Activated T-helper 1 cell treated with anti-CD3 and anti-CD28 coated beads, Interleukin-2, amount 50 U/mL, for 16 hours (primary cell): ENCODE measurements around the gene IRF2BP1.
"Not testable (repeated sequence)": the region's sequence is repeated elsewhere in the genome, so short reads cannot be mapped to it uniquely, and the experiment has no call there.

Source experiments
- DNase-seq, 2 donors: peaks; one replicate each; pipeline ENCODE4 v3.0.0-alpha.2; 2020; ENCODE audit warnings: low read depth in 1 of 2, low spot score in 1 of 2

IRF2BP1 gene

DNA sequence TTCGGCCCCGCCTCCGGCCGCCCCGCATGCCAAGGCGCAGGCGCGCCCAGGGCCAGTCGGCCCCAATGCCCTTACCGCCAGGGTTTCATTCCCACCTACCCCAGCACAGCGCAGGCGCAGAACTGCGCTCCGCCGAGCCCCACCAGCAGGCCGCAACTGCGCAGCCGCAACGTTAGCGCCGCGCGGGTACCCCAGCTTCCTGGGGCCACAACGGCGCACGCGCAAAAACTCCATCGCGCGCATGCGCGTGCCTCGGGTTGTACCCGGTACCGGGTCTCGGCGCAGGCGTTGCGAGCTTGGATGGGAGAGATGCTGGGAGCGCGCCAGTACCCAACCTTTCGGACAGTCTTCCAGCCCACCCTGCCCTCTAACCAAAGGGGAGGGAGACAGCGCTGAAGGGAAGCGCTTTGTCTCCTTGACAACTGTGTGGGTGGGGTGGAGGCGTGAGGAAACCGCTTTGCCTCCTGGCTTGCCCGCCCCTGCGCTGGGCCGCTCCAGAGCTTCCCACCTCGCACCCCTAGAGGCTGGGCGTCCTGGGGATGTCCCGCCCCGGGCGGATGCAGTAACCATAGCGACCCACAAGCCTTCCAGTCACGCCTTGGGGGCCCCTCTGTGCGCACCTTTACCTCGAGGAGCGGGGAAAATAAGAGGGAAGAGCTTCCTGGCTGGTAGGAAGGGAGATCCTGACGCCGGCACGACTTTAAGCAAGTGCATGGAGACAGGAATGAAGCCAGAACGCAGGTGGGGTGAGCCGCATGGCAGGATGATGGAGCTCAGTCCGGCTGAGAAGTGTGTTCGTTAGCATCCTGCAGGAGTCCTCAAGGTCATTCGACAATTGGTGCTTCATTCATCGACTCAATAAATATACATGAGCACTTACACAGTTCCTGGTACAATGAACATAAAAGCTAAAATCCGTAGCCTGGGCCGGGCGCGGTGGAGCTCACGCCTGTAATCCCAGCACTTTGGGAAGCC is 17.0 kb upstream of the IRF2BP1 start:
- peak; percentile 98 to 100 for DNase-seq

GRCh38 chr19:45901912-45902650 is 16.1 kb upstream of the IRF2BP1 start, which contains the start of gene MYPOP:
MYPOP (minus strand) TSS chr19:45902613; CDS start chr19:45901773, 840 bp downstream.
- DNase-seq = no peak

DNA sequence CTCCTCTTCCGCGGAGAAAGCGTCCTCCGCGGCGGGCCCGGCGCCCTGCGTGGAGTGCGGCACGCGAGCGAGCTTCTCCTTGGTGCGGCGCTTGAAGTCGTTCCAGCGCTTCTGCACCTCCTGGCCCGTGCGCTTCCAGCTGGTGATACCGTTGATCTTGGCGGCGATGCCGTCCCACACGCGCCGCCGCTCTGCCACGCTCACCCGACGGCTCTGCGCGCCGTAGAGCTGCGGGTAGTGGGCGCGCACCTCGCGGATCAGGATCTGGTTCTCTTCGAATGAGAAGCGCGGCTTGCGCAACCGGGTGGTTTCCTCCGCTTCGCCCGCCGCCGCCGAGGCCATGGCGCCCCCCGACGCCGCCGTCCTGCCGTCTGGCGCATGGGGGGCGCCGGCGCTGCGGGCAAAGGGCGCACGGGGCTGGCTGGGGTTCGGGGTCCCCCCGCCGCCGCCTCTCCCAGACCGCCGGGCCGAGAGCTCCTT is 15.5 kb upstream of the IRF2BP1 start:
- no peak for DNase-seq

DNA sequence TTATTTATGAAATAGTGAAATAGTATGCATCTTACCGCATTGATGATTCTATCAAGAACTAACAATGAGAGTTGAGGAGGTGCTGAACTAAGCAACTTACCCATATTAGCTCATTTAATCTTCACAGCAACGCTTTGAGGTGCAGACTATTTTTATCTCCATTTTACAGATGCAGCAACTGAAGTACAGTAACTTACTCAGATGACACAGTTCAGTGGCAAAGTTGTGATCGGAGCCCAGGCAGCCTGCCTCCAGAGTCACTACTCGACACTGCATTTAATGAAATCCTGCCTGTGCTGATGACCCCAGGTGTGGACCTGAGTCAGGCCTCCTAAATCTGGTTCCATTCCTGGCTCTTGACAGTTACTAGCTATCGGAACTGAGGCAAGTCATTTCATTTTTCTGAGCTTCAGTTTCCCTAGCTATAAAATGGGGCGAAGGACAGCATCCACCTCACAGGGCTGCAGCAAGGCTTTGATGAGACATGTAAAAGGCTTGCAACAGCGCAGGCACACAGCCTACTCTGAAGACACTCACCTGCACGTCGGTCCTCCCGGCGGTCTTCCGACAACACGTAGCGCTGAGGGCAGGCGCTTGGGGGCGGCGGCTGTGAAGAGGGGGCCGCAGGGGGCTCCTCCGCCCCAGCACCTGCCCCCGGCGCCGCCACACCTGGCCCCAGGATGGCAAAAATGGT is 14.9 kb upstream of the IRF2BP1 start:
- no peak for DNase-seq

- no peak for DNase-seq
Observed at GRCh38 chr19:45899919-45900589, 14.1 kb upstream of the IRF2BP1 start.

DNA sequence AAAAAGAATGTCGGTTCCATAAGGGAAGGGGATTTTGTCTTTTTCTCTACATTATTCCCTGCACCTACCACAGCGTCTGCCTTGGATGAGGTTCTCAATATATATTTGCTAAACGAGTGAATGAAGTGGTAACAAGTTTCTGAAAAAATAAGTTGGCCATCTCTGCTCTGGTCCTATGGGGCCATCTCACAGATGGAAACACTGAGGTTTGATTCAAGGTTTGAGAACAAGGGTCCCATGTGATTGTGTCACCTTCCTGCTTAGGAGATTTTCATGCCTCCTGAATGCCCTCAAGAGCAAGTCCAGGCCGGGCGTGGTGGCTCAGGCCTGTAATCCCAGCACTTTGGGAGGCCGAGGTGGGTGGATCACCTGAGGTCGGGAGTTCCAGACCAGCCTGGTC is 13.3 kb upstream of the IRF2BP1 start:
- DNase-seq = no peak

- DNase-seq = no peak
Observed at GRCh38 chr19:45897261-45897812, 11.4 kb upstream of the IRF2BP1 start.

- not testable (repeated sequence) for DNase-seq
Observed at GRCh38 chr19:45895983-45896599, 10.2 kb upstream of the IRF2BP1 start.

- no peak for DNase-seq
Observed at GRCh38 chr19:45895519-45895972, 9.6 kb upstream of the IRF2BP1 start.

GRCh38 chr19:45890877-45891276 is 4.9 kb upstream of the IRF2BP1 start:
- DNase-seq = no peak

GRCh38 chr19:45889210-45889885 is 3.4 kb upstream of the IRF2BP1 start:
- DNase-seq = no peak

DNA sequence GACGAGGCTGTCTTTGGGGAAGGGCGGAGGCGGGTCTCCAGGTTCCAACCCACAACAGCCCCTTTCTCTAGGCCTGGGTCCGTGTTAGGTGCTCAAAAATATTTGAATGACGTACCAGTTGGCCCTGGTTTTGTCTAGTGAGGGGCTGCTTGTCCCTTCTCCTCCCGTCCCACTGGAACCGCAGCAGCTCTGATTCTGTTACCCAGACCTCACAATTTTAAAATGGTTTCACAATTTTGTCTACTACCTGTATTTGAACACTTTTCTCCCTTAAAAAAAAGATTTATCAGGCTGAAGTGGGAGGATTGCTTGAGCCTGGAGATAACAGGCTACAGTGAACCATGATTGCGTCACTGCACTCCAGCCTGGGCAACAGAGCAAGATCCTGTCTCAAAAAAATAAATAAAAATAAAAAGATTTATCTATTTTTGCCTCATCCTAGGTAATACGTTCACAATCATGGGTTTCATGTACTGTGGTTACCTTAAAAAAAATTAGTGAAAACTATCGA is 1.3 kb upstream of the IRF2BP1 start:
- DNase-seq = no peak

- peak; percentile 81 for DNase-seq
Observed at GRCh38 chr19:45886427-45887199, 672 bp upstream of the IRF2BP1 start.

DNA sequence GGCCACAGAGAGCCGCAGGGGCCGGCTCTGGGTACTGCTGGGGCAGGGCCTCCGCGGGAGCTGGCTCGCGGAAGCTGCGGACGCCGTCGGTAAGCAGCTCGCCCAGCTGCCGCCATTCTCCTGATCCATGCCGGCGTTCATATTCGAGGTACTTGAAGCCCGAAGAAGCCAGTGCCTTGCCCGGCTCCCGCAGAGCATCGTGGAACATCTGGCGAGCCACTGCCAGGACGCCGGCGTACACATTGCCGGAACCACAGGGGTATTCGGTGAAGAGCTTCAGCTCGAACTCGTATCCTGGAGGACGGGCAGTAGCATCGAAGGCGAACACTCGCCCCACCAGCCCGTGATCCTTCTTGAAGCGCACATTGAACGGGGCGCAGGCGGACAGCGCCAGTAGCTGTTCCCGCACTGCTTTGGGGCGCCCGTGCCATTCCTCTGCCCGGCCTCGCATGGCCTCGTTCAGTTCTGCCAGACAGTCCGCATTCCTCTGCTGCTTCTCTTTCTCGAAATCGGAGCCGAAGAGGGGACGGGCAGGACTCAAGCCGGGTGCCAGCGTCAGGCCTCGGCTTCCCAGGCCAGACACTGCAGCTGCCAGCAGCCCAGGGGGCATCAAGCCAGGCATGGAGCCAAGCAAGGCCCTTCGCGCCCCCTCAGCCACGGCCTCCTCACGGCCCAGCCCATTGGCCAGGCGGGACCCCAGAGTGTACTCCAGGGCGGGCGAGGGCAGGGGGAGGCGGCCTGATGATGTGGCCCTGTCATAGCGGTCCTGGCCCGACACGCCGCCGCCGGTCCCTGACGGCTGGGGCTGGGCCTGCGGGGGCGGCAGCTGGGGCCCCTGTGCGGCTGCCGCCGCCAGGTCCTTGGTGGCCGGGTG is 1.0 kb downstream of the IRF2BP1 start:
- DNase-seq = no peak

DNA sequence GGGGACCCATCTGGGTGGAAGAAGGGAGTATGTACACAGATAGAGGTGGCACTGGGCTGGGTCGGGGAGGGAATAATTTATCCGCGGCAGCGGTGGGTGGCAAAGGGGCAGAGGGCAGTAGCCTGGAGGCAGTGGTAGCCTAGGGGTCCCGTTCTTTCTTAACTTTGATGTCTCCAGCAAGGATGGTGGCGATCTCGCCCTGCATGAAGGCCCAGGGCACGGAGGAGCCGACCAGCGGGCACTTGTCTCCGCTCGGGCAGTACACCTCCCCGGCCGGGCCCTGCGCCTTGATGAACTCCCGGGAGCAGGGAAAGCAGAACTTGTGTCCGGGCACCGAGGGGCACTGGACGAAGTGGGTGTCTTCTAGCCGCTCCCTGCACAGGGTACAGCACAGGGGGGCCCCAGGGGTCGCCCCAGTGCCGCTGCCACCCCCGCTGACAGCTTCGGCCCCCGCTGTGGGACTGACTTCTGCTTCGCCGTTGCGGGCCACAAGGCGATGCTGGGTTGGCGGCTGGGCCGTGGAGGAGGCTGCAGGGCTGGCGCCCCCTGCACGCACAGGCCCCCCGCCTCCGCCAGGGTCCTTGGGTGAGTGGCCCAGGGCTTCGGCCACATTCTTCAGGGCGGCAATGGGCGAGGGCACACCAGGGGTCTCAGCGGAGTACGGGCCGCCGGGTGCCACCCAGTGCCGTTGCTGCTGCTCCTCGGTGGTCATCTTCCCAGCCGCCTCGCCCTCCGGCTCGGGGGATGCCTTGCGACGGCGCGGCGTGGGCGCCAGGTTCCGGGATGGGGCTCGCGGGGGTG is 1.9 kb downstream of the IRF2BP1 start:
- no peak for DNase-seq

GRCh38 chr19:45883586-45883880 is 2.4 kb downstream of the IRF2BP1 start:
- no peak for DNase-seq
